GM18517 (cell line): ENCODE data around the gene ADM2.

Experiments
- ATAC-seq: cut with Tn5 transposase; IDR thresholded peaks from one replicate; pipeline ENCODE4 v1.9.1; 2021; ENCODE audit warnings: mild to moderate bottlenecking, moderate library complexity; ENCODE audit not compliant: unreplicated experiment

Gene ADM2

GRCh38 chr22:50523806-50524675, 42.7 kb downstream of the ADM2 start:
- ATAC-seq, result no peak

GRCh38 chr22:50524676-50525103, 43.3 kb downstream of the ADM2 start:
- no peak for ATAC-seq

DNA sequence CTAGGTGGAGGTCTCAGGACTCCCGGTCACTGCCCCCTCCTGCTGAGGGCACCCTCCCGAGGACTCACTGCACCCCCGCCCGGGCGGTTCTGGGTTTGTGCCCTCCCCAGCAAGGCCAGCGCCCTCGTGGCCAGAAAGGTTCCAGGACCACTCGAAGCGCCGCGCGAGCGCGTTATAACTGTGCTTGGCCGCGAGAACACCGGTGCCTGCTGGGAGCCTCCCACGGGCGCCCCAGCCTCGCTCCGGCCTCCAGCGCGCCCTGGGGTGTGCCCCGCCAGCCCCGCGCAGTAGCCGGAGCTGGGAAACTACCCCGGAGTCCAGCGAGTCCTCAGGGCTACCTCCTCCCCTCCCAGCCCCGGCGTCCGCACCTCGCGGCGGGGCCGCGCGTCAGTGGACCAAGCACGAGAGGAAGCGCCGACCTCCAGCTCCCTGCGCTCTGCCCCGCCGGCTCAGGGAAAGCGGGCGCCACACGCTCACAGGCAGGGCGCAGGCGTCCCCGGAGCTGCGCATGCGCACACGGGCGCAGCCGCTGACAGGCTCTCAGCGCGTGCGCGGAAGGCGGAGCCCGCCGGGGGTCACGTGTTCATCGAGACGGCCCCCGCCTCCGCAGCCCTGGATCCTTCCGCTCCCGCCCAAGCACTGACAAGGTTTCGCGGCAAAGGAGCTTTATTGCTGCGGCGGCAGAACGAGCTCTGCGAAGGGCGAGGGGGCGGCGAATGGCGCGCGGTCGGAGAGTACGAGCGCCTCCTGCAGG, 43.9 kb downstream of the ADM2 start, which contains the start of gene SCO2:
TSS of gene SCO2 (minus strand) at position 495 of the 754 bp plus-strand sequence. CDS start 1,187 bp downstream, outside the sequence.
- ATAC-seq, result peak; percentile 47

DNA sequence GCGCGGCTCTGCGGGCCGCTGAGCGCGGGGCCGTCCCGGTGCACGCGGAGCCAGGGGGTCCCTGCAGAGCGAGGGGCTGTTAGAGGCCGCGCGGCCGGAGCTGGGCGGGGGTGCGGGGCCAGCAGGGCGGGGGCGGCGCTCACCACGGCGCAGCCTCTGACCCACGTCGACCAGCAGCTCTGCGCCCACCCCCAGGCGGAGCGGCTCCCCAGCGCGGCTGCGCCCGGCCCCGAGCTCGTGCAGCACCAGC, 44.4 kb downstream of the ADM2 start:
- peak; percentile 15 for ATAC-seq

DNA sequence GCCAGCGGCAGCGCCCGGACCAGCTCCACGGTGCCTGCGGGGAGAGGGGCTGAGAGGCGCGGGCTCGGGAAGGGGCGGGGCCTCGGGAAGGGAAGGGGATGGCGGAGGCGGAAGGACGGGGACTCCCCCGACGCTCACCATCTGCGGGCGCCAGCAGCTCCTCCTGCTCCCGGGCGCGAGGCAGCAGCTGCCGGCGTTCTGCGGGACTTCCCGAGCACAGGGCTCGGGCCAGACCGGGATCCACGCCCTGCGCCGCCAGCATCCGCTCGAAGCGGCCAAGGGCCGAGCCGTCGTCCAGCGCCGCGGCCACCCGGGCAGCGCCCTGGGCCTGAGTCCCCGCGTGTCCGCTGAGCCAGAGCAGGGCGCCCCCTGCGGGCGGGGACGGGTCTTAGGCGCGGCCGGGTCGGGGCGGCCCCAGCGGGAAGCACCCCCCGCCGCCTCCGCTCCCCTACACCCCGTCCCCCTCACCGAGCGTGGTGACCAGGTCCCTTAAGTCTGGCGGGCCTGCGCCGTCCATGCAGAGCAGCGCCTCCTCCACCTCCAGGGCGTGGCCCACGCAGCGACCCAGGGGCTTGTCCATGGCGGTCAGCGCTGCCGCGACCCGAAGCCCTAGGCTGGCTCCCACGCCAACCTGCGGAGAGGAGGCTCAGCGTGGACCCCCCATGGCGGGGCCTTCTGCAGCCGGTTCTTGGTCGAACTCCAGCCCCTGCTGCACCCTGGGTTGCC, 44.9 kb downstream of the ADM2 start:
- ATAC-seq, result peak; percentile 32

DNA sequence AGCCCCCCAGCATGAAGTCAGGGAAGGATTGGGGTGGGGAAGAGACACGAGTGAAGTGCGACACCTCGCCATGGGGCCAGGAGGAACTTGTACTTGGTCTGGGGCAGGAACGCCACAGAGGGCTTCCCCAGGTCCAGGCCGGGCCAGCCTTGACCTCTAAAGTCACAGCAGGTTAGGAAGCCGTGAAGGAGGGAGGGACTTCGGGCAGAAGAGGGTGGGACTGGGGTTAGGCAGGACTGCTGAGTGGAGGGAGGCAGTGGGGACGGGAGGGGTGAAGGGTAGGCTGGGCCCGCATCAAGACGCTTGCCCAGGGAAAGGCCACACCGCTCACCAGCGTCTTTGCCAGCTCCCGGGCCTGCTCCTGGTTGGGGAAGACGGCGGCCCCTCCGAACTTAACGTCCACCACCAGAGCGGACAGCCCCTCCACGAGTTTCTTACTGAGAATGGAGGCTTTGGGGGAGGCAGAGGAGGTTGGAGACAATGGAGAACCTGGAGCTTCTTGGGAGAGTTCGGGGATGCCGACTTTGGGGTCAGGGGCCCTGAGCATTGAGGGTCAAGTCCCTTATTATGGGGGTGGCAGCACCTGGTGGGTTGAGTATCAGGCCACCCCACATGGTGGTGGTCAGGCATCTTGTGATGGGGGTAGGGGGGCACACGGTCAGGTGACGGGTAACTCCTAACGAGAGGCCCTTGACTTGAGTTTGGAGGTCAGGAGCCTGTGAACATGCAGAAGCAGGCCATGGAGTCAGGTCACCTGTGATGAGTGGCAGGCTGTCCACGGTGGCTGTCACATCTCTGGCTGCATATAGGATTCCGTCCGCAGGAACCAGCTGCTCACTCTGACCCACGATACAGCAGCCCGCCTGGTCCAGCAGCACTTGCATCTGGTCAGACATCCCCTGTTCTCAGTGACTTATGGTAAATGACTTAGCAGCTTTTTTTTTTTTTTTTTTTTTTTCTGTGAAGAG, 45.8 kb downstream of the ADM2 start:
- no peak for ATAC-seq

- ATAC-seq, result no peak
Measured at GRCh38 chr22:50527921-50528681, 46.8 kb downstream of the ADM2 start.

- ATAC-seq, result no peak
Measured at GRCh38 chr22:50528682-50529415, 47.5 kb downstream of the ADM2 start.

DNA sequence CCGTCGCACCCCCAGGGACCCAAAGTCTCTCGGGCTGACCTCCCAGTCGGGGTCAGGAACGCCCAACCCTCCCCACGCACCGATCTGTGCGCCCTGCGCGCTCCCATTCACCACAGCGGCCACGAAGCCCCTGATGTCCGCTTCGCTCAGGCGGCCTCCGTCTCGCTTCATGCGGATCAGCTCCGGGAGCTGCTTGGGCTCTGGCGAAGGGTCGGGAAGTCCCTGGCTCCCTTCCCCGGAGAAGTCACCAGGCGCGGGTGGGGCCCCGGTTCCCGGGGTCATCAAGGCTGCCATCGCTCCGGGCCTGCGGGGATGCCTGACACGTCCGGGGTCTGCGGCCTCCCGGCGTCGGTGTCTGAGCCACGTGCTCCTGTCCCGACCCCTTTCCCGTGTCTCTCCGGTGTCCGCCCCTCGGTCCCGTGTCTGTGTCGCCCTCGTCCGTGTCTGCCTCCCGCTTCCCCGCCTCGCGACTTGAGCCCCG, 48.1 kb downstream of the ADM2 start:
- no peak for ATAC-seq

GRCh38 chr22:50529897-50530579, 48.7 kb downstream of the ADM2 start, which contains the start of gene TYMP:
TSS of gene TYMP (minus strand) at chr22:50530012. CDS start at chr22:50529709, 303 bp downstream.
- peak; percentile 22 for ATAC-seq

- ATAC-seq, result no peak
Measured at GRCh38 chr22:50530580-50530876, 49.2 kb downstream of the ADM2 start.

- no peak for ATAC-seq
Measured at GRCh38 chr22:50530877-50531545, 49.7 kb downstream of the ADM2 start.

- no peak for ATAC-seq
Measured at GRCh38 chr22:50531546-50531961, 50.2 kb downstream of the ADM2 start.

- ATAC-seq, result no peak
Measured at GRCh38 chr22:50531962-50532674, 50.8 kb downstream of the ADM2 start.

- ATAC-seq, result no peak
Measured at GRCh38 chr22:50532824-50533796, 51.8 kb downstream of the ADM2 start.
